Memory B cell (primary cell): Measurements from ENCODE around the gene GAMT.
A peak's percentile ranks its signal among the peaks of the same experiment; 100 is the strongest.

Source experiments
- ATAC-seq: fragments of 150-1000 bp; cut with Tn5 transposase; 2 replicates; pipeline ENCODE4 v1.10.0; 2021; ENCODE audit warnings: low read depth, mild to moderate bottlenecking, moderate library complexity
- DNase-seq, 2 donors: peaks; one replicate each; pipeline ENCODE4 v3.0.0; 2022; ENCODE audit warnings: low spot score in 2 of 2
- H3K27ac Mint-ChIP-seq: one replicate; pipeline ENCODE4 v1.8.0; 2022; ENCODE audit warnings: mild to moderate bottlenecking, moderate library complexity, mixed read lengths
- H3K27me3 Mint-ChIP-seq: one replicate; pipeline ENCODE4 v1.8.0; 2022; ENCODE audit warnings: mixed read lengths
- H3K36me3 Mint-ChIP-seq: one replicate; pipeline ENCODE4 v1.8.0; 2022; ENCODE audit warnings: mild to moderate bottlenecking, mixed read lengths
- H3K4me1 Mint-ChIP-seq: one replicate; pipeline ENCODE4 v1.8.0; 2022; ENCODE audit warnings: mixed read lengths
- H3K4me3 Mint-ChIP-seq: one replicate; pipeline ENCODE4 v1.8.0; 2022; ENCODE audit warnings: mild to moderate bottlenecking, moderate library complexity, mixed read lengths
- H3K9me3 Mint-ChIP-seq: one replicate; pipeline ENCODE4 v1.8.0; 2022; ENCODE audit warnings: mixed read lengths

The GAMT gene

GRCh38 chr19:1369214-1369805 is 32.0 kb downstream of the GAMT start:
- Mint-ChIP-seq H3K4me3 (no peak overlapping the region), H3K36me3 (peaks cover 8% of the 10 kb centered on the region), H3K4me1 (no peaks in the 10 kb centered on the region), H3K9me3 (no peaks in the 10 kb centered on the region), H3K27me3 (no peaks in the 10 kb centered on the region), H3K27ac (no peak overlapping the region)
- ATAC-seq (no peak), DNase-seq (no peak)

DNA sequence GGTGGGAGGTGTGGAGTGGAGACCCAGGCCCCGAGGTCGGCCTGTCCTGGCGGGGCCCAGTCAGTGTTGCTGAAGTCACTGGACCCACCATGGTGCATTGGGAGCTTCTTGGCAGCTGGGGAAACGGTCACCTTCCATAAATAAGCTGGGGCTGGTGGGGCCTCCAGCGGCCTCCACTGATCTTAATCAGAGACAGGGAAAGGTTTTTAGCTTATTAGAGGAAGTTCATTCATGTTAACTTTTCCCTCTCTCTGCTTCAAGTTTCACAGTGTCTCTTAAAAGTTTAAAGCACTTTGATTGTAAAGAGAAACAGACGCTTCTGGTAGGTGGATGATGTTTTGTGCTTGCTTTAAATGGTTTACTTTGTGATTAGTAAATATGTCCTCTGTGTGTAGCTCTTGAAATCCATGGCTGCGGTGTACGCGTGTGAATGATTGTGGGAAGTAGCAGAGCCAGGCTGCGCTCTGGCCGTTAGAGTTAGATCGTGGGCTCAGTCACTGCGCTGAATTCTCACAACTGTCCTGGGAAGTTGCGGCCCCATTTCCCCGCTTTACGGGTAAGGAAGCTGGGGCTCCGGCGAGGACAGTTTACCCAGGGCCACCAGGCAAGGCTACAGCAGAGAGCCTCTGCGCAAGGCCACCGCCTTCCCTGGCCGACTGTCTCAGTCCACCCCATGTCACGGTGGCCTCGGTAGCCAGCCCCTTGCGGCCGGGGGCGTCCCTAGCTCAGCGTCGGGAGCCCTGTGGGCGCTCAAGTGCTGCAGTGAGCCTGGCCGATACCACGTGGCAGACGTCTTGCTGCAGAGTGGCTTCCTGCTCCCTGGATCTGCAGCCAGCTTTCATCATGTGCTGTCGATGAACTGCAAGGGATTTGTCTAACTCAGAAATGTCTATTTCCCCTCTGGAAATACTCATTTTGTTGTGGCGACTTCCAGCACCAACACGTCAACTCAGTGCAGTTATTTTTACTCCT is 34.2 kb downstream of the GAMT start:
- Mint-ChIP-seq H3K9me3 (no peaks in the 10 kb centered on the region), H3K36me3 (peaks cover 7% of the 10 kb centered on the region), H3K27me3 (no peaks in the 10 kb centered on the region), H3K4me3 (no peak overlapping the region), H3K4me1 (peaks cover 2% of the 10 kb centered on the region), H3K27ac (no peak overlapping the region)
- ATAC-seq (no peak), DNase-seq (no peak)

DNA sequence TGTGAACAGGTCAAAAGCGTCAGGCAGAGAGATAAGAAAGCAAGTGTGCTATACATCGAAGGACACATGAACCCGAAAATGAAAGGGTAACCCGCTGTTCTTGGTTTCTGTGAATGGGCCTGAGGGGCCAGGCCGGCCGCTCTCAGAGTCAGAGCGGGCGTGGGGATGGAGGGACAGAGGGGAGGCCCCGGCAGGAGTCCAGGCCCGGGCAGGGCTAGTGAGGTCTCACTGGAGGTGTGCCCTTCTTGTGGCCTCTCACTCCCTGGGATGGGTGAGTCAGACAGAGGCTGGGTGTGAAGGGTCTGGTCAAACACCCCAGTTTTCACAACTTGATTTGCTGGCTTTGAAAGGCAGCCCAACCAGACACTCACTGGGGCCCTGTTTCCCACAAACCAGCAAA is 35.0 kb downstream of the GAMT start:
- no peak overlapping the region for H3K27ac Mint-ChIP-seq
- H3K27me3 Mint-ChIP-seq = no peaks in the 10 kb centered on the region
- no peaks in the 10 kb centered on the region for H3K9me3 Mint-ChIP-seq
- no peak overlapping the region for H3K4me3 Mint-ChIP-seq
- peaks cover 10% of the 10 kb centered on the region for H3K36me3 Mint-ChIP-seq
- no peak for DNase-seq
- ATAC-seq = no peak
- H3K4me1 Mint-ChIP-seq = peaks cover 4% of the 10 kb centered on the region

- no peaks in the 10 kb centered on the region for H3K27me3 Mint-ChIP-seq
- no peak overlapping the region for H3K27ac Mint-ChIP-seq
- H3K36me3 Mint-ChIP-seq = peaks cover 10% of the 10 kb centered on the region
- peaks cover 4% of the 10 kb centered on the region for H3K4me1 Mint-ChIP-seq
- ATAC-seq (no peak), DNase-seq (no peak)
- no peak overlapping the region for H3K4me3 Mint-ChIP-seq
- H3K9me3 Mint-ChIP-seq = no peaks in the 10 kb centered on the region
These were observed 35.7 kb downstream of the GAMT start for GRCh38 chr19:1365319-1366269.

GRCh38 chr19:1364070-1364704 is 37.2 kb downstream of the GAMT start:
- DNase-seq (no peak), ATAC-seq (no peak)
- Mint-ChIP-seq H3K4me1 (peaks cover 4% of the 10 kb centered on the region), H3K36me3 (peaks cover 14% of the 10 kb centered on the region), H3K27me3 (no peaks in the 10 kb centered on the region), H3K27ac (no peak overlapping the region), H3K9me3 (no peaks in the 10 kb centered on the region), H3K4me3 (no peak overlapping the region)

DNA sequence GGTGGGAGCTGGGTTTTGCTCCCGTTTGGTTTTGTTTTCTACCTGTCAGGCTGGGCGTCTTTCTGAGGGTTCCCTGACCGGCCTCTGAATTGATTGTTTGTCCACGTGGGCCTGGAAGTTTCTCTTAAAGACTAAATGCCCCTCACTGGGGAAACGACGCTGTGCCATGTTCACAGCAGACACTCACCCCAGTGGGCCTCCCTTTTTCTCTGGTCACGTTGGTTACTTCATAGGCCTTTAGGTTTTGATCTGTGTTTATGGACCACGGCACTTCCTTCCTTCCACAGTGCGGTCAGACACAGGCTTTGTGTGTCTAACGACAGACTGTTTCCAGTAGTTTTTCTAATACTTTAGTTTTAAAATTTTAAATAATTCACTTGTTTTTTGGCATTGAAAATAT is 37.7 kb downstream of the GAMT start:
- peaks cover 4% of the 10 kb centered on the region for H3K4me1 Mint-ChIP-seq
- peaks cover 15% of the 10 kb centered on the region for H3K36me3 Mint-ChIP-seq
- H3K9me3 Mint-ChIP-seq = no peaks in the 10 kb centered on the region
- ATAC-seq (no peak), DNase-seq (no peak)
- no peak overlapping the region for H3K27ac Mint-ChIP-seq
- no peaks in the 10 kb centered on the region for H3K27me3 Mint-ChIP-seq
- H3K4me3 Mint-ChIP-seq = peak overlapping the region; percentile 50

DNA sequence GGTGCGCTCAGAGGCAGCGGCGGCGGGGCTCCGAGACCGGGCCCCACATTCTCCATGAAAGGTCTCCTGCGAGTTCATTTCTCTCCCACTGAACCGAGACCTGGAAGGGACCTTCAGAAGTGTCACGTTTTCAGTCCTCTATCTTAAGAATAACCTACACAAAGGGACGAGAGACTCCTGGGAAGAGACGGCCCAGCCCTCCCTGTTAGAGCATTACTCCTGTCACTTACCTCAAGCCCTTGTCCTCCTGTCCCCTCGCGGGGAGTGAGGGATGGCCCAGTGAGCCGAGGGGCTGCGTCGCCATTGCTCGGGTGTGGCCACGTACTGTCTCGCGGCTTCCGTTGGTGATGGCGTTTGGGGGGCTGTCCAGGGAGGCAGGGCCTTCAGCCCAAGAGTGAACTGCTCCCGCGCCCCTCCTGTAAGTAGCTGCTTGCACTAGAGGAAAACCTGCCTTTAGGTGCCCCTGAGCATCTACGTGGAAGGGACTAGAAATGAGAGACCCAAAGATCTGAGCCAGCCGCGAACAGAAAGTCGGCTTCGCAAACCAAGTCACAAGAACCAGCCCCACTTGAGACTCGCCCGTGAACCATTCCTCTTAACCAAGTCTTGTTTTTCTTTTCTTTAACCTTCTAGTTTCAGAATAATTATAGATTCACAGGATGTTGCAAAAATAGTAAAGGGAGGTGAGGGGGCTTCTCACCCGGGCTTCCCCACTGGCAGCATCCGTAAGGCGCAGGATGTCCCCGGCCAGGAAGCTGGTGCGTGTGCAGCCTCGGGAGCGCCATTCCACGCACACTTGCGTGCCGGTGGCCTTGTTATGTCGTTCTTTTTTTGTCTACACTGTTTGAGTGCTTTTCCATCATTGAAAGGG is 38.7 kb downstream of the GAMT start:
- H3K4me1 Mint-ChIP-seq = peaks cover 4% of the 10 kb centered on the region
- ATAC-seq (no peak), DNase-seq (no peak)
- no peak overlapping the region for H3K27ac Mint-ChIP-seq
- no peak overlapping the region for H3K4me3 Mint-ChIP-seq
- no peaks in the 10 kb centered on the region for H3K27me3 Mint-ChIP-seq
- H3K9me3 Mint-ChIP-seq = no peaks in the 10 kb centered on the region
- peaks cover 22% of the 10 kb centered on the region for H3K36me3 Mint-ChIP-seq

DNA sequence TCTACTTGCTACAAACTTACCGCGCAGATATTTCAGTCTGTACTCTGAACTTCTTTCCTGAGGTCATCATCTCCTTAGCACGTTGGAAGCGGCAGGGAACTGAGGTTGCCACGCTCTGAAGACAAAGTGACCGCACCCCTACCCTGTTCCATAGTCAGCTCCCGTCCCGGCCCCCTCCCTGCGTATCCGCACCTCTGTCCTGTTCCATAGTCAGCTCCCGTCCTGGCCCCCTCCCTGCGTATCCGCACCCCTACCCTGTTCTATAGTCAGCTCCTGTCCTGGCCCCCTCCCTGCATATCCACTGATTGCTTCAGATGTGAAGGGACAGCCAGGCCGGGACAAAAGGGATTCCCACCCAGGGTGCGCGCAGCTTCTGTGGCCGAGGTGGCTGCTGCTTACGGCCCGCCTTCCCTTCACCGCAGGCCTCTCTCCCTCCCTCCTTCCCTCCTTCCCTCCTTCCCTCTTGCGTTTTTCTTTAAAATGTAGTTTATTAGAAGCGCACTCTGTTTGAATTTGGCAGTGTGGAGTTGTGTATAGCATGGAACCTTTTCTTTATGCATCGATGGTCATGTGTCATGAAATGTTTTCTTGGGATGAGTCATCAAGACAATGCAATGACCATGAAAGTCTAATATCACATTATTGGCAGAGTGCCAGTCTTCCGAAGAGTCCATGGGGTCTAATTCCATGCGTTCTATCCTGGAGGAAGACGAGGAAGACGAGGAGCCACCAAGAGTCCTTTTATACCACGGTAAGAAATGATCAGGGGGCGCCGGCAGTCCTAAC is 39.5 kb downstream of the GAMT start:
- Mint-ChIP-seq H3K36me3 (peaks cover 20% of the 10 kb centered on the region), H3K4me1 (peaks cover 4% of the 10 kb centered on the region), H3K4me3 (no peak overlapping the region), H3K27ac (no peak overlapping the region), H3K9me3 (no peaks in the 10 kb centered on the region), H3K27me3 (no peaks in the 10 kb centered on the region)
- ATAC-seq (no peak), DNase-seq (no peak)

DNA sequence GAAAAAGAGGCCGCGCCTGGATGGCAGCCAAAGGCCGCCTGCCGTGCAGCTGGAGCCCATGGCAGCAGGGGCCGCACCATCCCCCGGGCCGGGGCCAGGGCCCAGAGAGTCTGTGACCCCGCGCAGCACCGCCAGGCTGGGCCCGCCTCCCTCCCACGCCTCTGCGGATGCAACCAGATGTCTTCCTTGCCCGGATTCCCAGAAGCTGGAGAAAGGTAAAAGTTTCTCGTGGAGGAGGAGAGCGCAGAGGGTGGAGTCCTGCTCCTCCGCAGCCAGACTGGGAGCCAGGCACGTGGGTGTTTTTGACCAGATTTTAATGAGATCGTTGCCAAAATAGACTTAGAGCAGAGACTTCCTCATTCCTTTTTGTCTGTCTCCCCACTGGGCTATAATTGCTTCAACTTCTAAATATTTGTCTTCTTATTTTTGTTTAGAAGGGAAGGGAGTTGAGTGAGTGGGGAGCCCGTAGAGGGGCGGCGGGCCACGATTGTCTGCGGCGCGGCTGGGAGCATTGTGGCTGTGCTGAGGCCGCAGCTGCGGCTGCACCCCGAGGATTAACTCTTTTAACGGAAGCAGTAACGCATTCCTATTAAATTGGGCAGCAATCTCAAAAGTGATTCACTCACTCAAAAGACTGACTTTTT is 40.4 kb downstream of the GAMT start:
- Mint-ChIP-seq H3K4me3 (no peak overlapping the region), H3K4me1 (peaks cover 4% of the 10 kb centered on the region), H3K27ac (no peak overlapping the region), H3K9me3 (no peaks in the 10 kb centered on the region), H3K36me3 (peaks cover 20% of the 10 kb centered on the region), H3K27me3 (no peaks in the 10 kb centered on the region)
- DNase-seq = no peak
- no peak for ATAC-seq

DNA sequence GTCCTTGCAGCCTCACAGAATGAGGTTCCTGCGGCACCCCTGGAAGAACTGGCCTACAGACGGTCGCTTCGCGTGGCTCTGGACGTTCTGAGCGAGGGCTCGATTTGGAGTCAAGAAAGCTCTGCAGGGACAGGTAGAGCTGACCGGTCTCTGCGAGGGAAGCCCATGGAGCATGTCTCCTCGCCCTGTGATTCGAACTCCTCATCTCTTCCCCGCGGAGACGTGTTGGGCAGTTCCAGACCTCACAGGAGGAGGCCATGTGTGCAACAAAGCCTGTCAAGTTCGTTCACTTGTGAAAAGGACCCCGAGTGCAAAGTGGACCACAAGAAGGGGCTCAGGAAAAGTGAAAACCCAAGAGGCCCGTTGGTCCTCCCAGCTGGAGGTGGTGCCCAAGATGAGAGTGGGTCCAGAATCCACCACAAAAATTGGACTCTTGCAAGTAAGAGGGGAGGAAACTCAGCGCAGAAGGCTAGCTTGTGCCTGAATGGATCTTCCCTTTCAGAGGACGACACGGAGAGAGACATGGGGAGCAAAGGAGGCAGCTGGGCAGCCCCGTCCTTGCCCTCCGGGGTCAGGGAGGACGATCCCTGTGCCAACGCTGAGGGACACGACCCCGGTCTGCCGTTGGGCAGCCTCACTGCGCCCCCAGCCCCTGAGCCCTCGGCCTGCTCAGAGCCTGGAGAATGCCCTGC is 41.1 kb downstream of the GAMT start:
- H3K27ac Mint-ChIP-seq = no peak overlapping the region
- no peaks in the 10 kb centered on the region for H3K9me3 Mint-ChIP-seq
- H3K4me1 Mint-ChIP-seq = peaks cover 10% of the 10 kb centered on the region
- no peaks in the 10 kb centered on the region for H3K27me3 Mint-ChIP-seq
- H3K36me3 Mint-ChIP-seq = peaks cover 20% of the 10 kb centered on the region
- DNase-seq (no peak), ATAC-seq (no peak)
- H3K4me3 Mint-ChIP-seq = no peak overlapping the region

DNA sequence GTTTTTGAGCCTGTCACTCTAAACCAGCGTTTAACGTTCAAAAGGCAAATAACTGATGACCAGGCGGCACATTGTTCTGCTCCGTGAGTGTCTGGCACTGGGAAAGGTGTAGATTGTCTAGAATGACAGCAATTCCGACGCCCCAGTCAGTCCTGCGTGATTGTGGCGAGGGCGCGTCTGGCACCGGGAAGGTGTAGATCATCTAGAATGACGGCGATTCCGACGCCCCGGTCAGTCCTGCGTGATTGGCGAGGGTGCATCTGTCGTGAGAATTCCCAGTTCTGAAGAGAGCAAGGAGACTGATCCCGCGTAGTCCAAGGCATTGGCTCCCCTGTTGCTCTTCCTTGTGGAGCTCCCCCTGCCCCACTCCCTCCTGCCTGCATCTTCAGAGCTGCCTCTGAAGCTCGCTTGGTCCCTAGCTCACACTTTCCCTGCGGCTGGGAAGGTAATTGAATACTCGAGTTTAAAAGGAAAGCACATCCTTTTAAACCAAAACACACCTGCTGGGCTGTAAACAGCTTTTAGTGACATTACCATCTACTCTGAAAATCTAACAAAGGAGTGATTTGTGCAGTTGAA is 43.7 kb downstream of the GAMT start:
- no peak overlapping the region for H3K27ac Mint-ChIP-seq
- ATAC-seq (no peak), DNase-seq (no peak)
- no peaks in the 10 kb centered on the region for H3K9me3 Mint-ChIP-seq
- no peak overlapping the region for H3K4me3 Mint-ChIP-seq
- H3K4me1 Mint-ChIP-seq = peaks cover 10% of the 10 kb centered on the region
- no peaks in the 10 kb centered on the region for H3K27me3 Mint-ChIP-seq
- H3K36me3 Mint-ChIP-seq = peaks cover 20% of the 10 kb centered on the region
